Measurements from ENCODE around the gene TMEM109. TPM values are rescaled to one million over a fixed set of nuclear protein-coding genes. Genes with fewer than 3 reads are reported as not detected.

The TMEM109 gene
- polyA plus RNA-seq, 1 donor from 2014 or later = 1.8 TPM

GRCh38 chr11:60923800-60924109 is 9.8 kb downstream of the TMEM109 start:
- Histone ChIP-seq H3K36me3 (ENCODE audit: insufficient read depth, low read length) (no peaks in the 10 kb centered on the region), H3K4me3 (ENCODE audit: low read length) (peak overlapping the region; percentile 82), H3K79me2 (replicated peaks; ENCODE audit: insufficient read depth, low read length) (peaks cover 40% of the 10 kb centered on the region), H3K4me2 (ENCODE audit: low read length) (peak overlapping the region; percentile 68), H3K27ac (ENCODE audit: low read length) (no peak overlapping the region), H2AFZ (ENCODE audit: low read depth, low read length) (no peak overlapping the region), H3K9ac (ENCODE audit: low read length) (peak overlapping the region; percentile 96), H3K27me3 (ENCODE audit: insufficient read depth, low read depth, low read length) (no peaks in the 10 kb centered on the region), H3K9me2 (ENCODE audit: insufficient read depth, low read length) (no peaks in the 10 kb centered on the region), H3K9me3 (ENCODE audit: low read length) (no peaks in the 10 kb centered on the region), H4K20me1 (ENCODE audit: insufficient read depth) (peaks cover 6% of the 10 kb centered on the region), H3F3A (ENCODE audit: insufficient read depth, low read length, poor library complexity, severe bottlenecking) (no peaks in the 10 kb centered on the region)
- TF ChIP-seq EZH2 (IDR thresholded peaks at IDR 0.05; ENCODE audit: borderline replicate concordance, insufficient read depth, low read length, poor library complexity, severe bottlenecking) = no peak
- TF ChIP-seq SMC3 (conservative IDR thresholded peaks at IDR 0.05; ENCODE audit: poor library complexity) = no peak
- no peak for TF ChIP-seq POLR2AphosphoS5 (IDR thresholded peaks at IDR 0.05)
- no peak for TF ChIP-seq REST (IDR thresholded peaks at IDR 0.05; ENCODE audit: borderline replicate concordance)
- TF ChIP-seq MXI1 (conservative IDR thresholded peaks at IDR 0.05; ENCODE audit: poor library complexity, severe bottlenecking) = no peak
- no peak for TF ChIP-seq TAF1 (IDR thresholded peaks at IDR 0.05; ENCODE audit: low read depth)
- no peak for TF ChIP-seq EP300 (conservative IDR thresholded peaks at IDR 0.05; ENCODE audit: poor library complexity, severe bottlenecking)
- no peak for TF ChIP-seq CTCF (IDR thresholded peaks at IDR 0.05; ENCODE audit: poor library complexity, severe bottlenecking)
- no peak for TF ChIP-seq RAD21 (conservative IDR thresholded peaks at IDR 0.05)

GRCh38 chr11:60924110-60924905 is 10.3 kb downstream of the TMEM109 start, which contains the start of gene TMEM132A:
TSS of gene TMEM132A (plus strand) at chr11:60924460. CDS start at chr11:60924634, 174 bp downstream.
- Histone ChIP-seq H3K27me3 (ENCODE audit: insufficient read depth, low read depth, low read length) (no peaks in the 10 kb centered on the region), H3K27ac (ENCODE audit: low read length) (peak within 1 kb of the TSS; percentile 74), H3K9ac (ENCODE audit: low read length) (peak within 1 kb of the TSS; percentile 96), H3F3A (ENCODE audit: insufficient read depth, low read length, poor library complexity, severe bottlenecking) (no peaks in the 10 kb centered on the region), H4K20me1 (ENCODE audit: insufficient read depth) (peaks cover 6% of the 10 kb centered on the region), H3K4me3 (ENCODE audit: low read length) (peak within 1 kb of the TSS; percentile 82), H3K9me3 (ENCODE audit: low read length) (no peaks in the 10 kb centered on the region), H3K4me2 (ENCODE audit: low read length) (peak within 1 kb of the TSS; percentile 71), H3K9me2 (ENCODE audit: insufficient read depth, low read length) (no peaks in the 10 kb centered on the region), H3K36me3 (ENCODE audit: insufficient read depth, low read length) (no peaks in the 10 kb centered on the region), H3K79me2 (replicated peaks; ENCODE audit: insufficient read depth, low read length) (peaks cover 37% of the 10 kb centered on the region), H2AFZ (ENCODE audit: low read depth, low read length) (peak within 1 kb of the TSS; percentile 15)
- TF ChIP-seq SMC3 (conservative IDR thresholded peaks at IDR 0.05; ENCODE audit: poor library complexity) (peak; percentile 54), CTCF (IDR thresholded peaks at IDR 0.05; ENCODE audit: poor library complexity, severe bottlenecking) (no peak), MXI1 (conservative IDR thresholded peaks at IDR 0.05; ENCODE audit: poor library complexity, severe bottlenecking) (peak; percentile 90), RAD21 (conservative IDR thresholded peaks at IDR 0.05) (peak; percentile 57), REST (IDR thresholded peaks at IDR 0.05; ENCODE audit: borderline replicate concordance) (peak; percentile 41), TAF1 (IDR thresholded peaks at IDR 0.05; ENCODE audit: low read depth) (peak; percentile 77), EP300 (conservative IDR thresholded peaks at IDR 0.05; ENCODE audit: poor library complexity, severe bottlenecking) (peak; percentile 66), POLR2AphosphoS5 (IDR thresholded peaks at IDR 0.05) (peak; percentile 86), EZH2 (IDR thresholded peaks at IDR 0.05; ENCODE audit: borderline replicate concordance, insufficient read depth, low read length, poor library complexity, severe bottlenecking) (no peak)

Data from neural cell (in vitro differentiated cells).